Measurements from ENCODE around the gene CPXM2. TPM values are rescaled to one million over a fixed set of nuclear protein-coding genes. Genes with fewer than 3 reads are reported as not detected.

CPXM2 gene
- total and polyA plus RNA-seq, 10 of the 15 experiments (the other 5 are each of a cell fraction or from before 2014, with no cell fraction given): 0.08 to 1.1 (median 0.58) TPM

- TF ChIP-seq NKRF (conservative IDR thresholded peaks at IDR 0.05) (no peak), ZSCAN29 (IDR thresholded peaks at IDR 0.05) (no peak), SMC3 (IDR thresholded peaks at IDR 0.05; ENCODE audit: borderline replicate concordance, low read length) (no peak), ZBTB40 (IDR thresholded peaks at IDR 0.05; ENCODE audit: borderline replicate concordance) (no peak), REST (IDR thresholded peaks at IDR 0.05; ENCODE audit: low read depth, low read length) (no peak)
Observed at GRCh38 chr10:123848564-123849457, 42.8 kb downstream of the CPXM2 start (continued).
